Stimulated activated CD8-positive, alpha-beta memory T cell treated with anti-CD3 and anti-CD28 coated beads, Interleukin-2, amount 100 ng/mL, for 1 hour (primary cell): ENCODE measurements around the gene MROH2A.

ENCODE experiments used
- DNase-seq, 2 donors: peaks; one replicate each; pipeline ENCODE4 v3.0.0-alpha.2; 2020; ENCODE audit warnings: low read depth in 2 of 2

Gene MROH2A

DNA sequence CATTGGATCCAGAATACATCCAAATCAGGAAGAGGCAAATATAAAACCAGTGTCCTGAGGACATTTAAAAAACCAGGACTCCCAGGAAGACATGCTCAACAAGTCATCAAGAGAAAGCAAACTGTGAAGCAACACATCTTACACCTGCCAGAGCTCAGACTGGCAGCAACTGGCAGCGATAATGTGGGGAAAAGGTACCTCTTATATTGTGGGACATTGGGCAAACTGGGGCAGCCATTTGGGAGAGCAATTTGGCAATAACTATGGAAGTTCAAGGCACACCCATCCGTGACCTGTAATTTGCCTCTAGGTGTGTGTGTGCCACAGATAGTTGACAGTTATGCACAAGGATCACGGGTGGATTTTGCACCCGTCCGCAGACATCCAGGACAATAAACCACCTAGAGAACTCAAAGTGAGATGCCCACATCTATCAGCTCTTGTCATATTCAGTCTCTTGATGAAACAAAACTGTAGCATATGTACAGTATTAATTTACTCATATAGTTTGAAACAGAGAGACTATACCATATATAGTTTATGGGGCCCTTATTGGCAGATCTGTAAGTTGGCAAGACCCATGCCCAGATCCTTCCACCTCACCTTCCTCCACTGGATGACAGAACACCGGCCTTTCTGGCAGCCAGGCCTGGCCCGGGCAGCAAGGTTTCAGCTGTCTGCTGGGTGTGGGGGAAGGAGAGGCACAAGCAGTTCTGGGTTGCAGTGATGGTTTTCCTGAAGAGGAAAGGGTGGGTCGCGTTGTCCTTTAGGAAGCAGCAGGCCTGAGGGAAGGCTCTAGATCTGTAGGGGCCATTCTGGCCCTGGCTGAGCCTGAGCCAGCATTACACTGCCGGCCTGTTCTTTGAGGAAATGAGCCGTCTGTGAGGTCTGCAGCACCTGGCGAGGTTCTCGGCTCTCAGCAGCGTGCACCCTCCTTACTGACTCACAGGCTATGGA, 57.4 kb downstream of the MROH2A start:
- no peak for DNase-seq

- DNase-seq = no peak
Observed at GRCh38 chr2:233836359-233836758, 58.2 kb downstream of the MROH2A start.

DNA sequence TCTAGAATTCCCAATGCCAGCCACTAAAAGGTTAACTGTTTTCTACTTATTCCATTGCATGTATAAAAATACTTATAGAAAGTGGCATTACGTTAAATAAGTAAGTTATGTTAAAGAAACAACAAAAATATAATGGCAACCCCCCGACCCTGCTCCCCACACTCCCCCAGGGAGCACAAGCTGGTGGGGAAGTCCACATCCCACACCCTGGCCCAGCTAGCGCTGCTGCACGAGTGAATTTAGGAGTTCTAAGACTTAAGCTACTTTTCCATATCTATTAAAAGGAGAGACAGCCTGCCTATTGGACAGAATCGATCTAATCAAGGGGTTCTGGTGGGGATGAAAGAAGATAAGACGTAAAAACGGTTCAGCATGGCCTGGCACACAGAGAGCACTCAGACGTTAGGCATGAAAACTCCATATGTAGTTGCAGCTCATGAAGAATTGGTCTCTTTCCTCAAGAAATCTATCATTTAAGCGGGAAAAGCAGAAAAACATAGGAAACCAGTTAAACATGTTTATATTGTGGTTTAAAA, 59.6 kb downstream of the MROH2A start:
- no peak for DNase-seq

- DNase-seq = no peak
Observed at GRCh38 chr2:233838251-233838650, 60.1 kb downstream of the MROH2A start.

- DNase-seq = no peak
Observed at GRCh38 chr2:233838726-233839446, 60.8 kb downstream of the MROH2A start.

GRCh38 chr2:233839447-233839820, 61.3 kb downstream of the MROH2A start:
- no peak for DNase-seq

- DNase-seq = no peak
Observed at GRCh38 chr2:233840520-233840919, 62.4 kb downstream of the MROH2A start.

- no peak for DNase-seq
Observed at GRCh38 chr2:233841183-233841582, 63.1 kb downstream of the MROH2A start.

DNA sequence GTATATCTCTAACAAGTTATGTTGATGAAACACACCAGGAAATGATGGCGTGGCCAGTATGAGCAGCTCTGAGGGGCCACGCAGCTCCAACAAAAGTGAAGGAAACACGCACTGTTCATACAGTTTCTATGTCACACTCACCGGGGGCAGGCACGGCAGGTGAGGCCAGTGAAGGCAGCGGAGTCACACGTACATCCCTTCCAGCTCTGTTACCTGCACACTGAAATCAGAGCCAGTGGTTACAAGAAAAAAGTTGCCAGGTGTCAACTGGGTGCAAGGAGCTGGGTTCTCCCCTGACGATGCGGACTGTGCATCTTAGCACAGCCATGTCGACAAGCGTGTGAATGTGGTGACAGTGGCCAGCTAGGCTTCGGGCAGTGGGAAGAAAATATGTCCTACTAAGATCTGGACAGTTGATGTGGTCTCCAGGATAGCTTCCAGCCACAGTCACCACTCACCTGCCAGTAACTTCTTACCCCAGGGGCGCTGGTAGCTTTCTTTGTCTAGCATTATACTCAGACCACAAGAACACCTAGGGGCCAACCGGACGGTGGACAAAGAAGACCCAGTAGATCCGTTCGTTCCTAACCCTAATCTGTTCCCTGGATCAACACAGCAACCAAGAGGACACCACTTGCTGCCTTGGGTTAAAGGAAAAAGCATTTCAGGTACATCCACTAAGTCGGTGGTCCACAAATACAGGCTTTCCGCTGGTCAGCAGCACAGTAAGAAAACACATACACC, 66.1 kb downstream of the MROH2A start:
- DNase-seq = no peak

GRCh38 chr2:233844836-233845235, 66.7 kb downstream of the MROH2A start:
- DNase-seq = no peak

- no peak for DNase-seq
Observed at GRCh38 chr2:233845301-233846060, 67.4 kb downstream of the MROH2A start.

GRCh38 chr2:233846387-233847247, 68.5 kb downstream of the MROH2A start:
- no peak for DNase-seq

GRCh38 chr2:233847248-233847898, 69.2 kb downstream of the MROH2A start:
- no peak for DNase-seq

DNA sequence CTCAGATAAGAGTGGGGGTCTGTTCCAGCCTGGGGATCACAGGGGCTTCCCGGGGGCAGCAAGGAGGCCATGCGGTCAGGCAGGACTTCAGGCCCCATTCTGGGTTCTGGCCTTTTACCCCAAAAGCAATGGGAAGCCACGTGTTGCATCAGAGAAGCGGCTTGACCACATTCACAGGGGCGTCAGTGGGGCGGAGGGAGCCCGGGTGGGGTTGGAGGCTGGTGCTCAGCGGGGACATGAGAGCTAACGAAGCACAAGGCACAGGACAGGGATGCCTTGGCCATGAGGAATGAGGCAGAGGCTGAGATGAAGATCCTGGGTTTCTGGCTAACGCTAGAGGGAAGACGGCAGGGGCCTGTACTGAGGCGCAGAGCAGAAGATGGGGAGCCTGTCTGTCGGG, 70.1 kb downstream of the MROH2A start:
- DNase-seq = no peak

DNA sequence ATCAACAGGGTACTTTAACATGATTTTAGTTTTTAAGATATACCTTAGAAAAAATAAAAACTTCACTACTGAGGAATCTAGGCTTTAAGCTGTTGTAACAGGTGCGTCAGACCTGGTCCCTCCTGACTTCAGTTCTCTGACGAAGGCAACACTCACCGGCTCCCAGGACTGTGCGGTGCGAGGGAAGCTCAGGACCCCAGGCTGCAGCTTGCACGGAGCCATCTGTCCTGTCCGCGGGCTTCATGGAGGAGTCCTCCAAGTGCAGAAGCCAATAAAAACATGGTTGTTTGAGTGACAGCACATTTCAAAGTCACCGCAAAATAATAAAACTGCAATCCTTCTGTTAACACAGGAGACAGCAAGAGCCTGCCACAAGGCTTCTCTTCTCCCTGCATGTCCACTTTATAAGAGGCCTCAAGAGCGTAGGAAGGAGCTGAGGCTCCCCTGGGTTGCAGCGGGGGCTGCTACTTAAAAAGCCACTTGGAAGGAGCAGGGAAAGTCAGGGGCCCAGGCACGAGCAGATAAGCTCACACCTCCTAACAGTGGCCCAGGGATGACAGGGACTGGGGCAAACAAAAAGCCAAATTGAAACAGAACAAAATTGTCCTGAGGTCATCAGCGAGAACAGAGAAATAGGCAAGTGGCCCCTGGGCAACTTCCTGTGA, 71.6 kb downstream of the MROH2A start:
- no peak for DNase-seq

- DNase-seq = no peak
Observed at GRCh38 chr2:233850745-233851144, 72.6 kb downstream of the MROH2A start.

DNA sequence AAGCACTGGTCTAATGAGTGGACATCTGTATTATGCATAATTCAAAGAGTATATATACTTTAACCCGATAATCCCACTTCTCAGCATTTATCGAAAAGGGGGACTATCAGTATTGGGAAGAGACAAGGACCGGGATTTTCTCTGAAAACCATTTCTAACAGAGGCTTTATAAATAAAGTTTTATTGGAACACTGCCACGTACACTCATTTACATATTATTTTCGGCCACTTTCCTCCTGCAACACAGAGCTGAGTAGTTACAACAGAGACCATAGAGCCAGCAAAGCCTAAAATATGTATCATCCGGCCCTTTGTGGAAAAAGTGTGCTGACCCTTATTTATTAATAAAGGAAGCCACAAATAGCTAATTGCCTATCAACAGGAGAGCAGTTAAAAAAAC, 73.0 kb downstream of the MROH2A start:
- DNase-seq = no peak

DNA sequence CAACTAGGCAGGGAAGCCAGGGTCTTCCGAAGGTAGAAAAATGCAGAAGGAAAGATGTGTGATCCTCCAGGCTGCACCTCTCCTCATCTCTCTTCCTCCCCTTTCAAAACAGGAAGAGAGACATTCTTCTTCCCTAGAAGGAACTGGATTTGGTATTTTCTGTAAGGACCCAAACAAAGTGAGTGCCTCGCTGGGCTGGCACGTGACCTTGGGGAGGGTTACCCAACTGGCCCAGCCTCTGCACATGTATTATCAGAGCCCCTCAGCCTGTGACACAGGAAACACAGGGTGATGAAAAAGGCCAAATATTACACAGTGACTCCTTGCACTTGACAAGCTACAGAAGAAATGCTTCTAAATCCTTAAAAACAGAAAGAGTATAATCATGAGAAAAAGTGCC, 73.9 kb downstream of the MROH2A start:
- DNase-seq = no peak

DNA sequence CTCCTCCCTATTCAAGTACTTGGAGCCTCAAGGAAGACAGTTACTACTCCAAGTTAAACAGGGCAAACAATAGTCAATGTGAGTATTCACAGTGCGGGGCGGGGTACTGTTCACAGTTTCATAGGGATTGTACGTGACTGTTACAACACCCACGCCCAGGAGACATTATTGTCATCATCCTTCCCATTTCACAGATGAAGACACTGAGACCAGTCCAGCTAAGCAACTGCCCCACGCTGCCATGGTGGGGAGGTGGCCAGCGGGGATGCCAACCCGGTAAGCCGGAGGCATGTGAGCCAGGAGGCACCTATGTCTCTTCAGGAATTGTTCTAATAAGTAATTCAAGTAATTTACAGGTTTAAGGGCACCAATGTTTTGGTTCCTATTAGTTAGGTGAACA, 75.2 kb downstream of the MROH2A start:
- no peak for DNase-seq
